Fibroblast of the aortic adventitia (primary cell): ENCODE measurements around the gene TPO. TPM values are rescaled to one million over a fixed set of nuclear protein-coding genes. Genes with fewer than 3 reads are reported as not detected.

ENCODE experiments used
- DNase-seq: peaks from one replicate; pipeline ENCODE4 v3.0.0-alpha.2; 2010; ENCODE audit warnings: low read depth
- H3K4me3 ChIP-seq: 2 replicates; pipeline ENCODE4 v1.5.1; 2011; ENCODE audit warnings: low read depth, mild to moderate bottlenecking, control low read depth, low read length, moderate library complexity
- CTCF ChIP-seq: IDR thresholded peaks from 2 replicates; pipeline ENCODE4 v1.5.1; 2011; ENCODE audit warnings: mild to moderate bottlenecking, low read length, control low read depth, inconsistent platforms; ENCODE audit not compliant: insufficient read depth
- total RNA-seq: library from RNA; depleted of rRNA; stranded (reverse); fragments of >200 nt; gene quantifications from 2 replicates; pipeline ENCODE4 v1.2.3, GENCODE V29; 2012; ENCODE audit warnings: low replicate concordance

The TPO gene
- total RNA-seq, 1 donor = not detected

GRCh38 chr2:1556286-1556685, 143.0 kb downstream of the TPO start:
- DNase-seq = no peak
- TF ChIP-seq CTCF = no peak
- H3K4me3 ChIP-seq = no peak overlapping the region

- DNase-seq = peak; percentile 10
- H3K4me3 ChIP-seq = no peak overlapping the region
- no peak for TF ChIP-seq CTCF
These were observed 143.7 kb downstream of the TPO start for GRCh38 chr2:1556776-1557466.

GRCh38 chr2:1557467-1557820, 144.2 kb downstream of the TPO start:
- no peak for TF ChIP-seq CTCF
- no peak overlapping the region for H3K4me3 ChIP-seq
- DNase-seq = no peak

- no peak for DNase-seq
- TF ChIP-seq CTCF = no peak
- H3K4me3 ChIP-seq = no peak overlapping the region
These were observed 146.4 kb downstream of the TPO start for GRCh38 chr2:1559589-1560175.

GRCh38 chr2:1561259-1561658, 148.0 kb downstream of the TPO start:
- H3K4me3 ChIP-seq = no peak overlapping the region
- DNase-seq = no peak
- no peak for TF ChIP-seq CTCF

GRCh38 chr2:1561811-1562421, 148.7 kb downstream of the TPO start:
- TF ChIP-seq CTCF = no peak
- peak; percentile 27 for DNase-seq
- H3K4me3 ChIP-seq = no peak overlapping the region
